Smooth muscle cell (in vitro differentiated cells): ENCODE data around the gene TMEM164. TPM values are rescaled to one million over a fixed set of nuclear protein-coding genes. Genes with fewer than 3 reads are reported as not detected.

Source experiments
- DNase-seq: peaks from one replicate; lab custom pipeline; 2025; ENCODE audit not compliant: unreplicated experiment; lab: John Stamatoyannopoulos, UW
- H2AFZ ChIP-seq: fragments of 200-600 bp; sonication (generic); 2 replicates; pipeline ENCODE4 v1.6.0; 2016; ENCODE audit warnings: antibody characterized with exemption, low read depth, mild to moderate bottlenecking
- H3F3A ChIP-seq: fragments of 200-600 bp; sonication (generic); 2 replicates; pipeline ENCODE4 v1.6.0; 2017; ENCODE audit warnings: antibody characterized with exemption, low read depth
- H3K27ac ChIP-seq: fragments of 200-600 bp; sonication (generic); 2 replicates; pipeline ENCODE4 v1.5.1; 2016; ENCODE audit warnings: low read depth, mild to moderate bottlenecking
- H3K27me3 ChIP-seq: fragments of 200-600 bp; sonication (generic); 2 replicates; pipeline ENCODE4 v1.6.1; 2016; ENCODE audit warnings: low read depth, mild to moderate bottlenecking
- H3K36me3 ChIP-seq: fragments of 200-600 bp; sonication (generic); 2 replicates; pipeline ENCODE4 v1.5.1; 2016; ENCODE audit warnings: low read depth
- H3K4me1 ChIP-seq: fragments of 200-600 bp; sonication (generic); 2 replicates; pipeline ENCODE4 v1.5.1; 2016; ENCODE audit warnings: low read depth
- H3K4me2 ChIP-seq: fragments of 200-600 bp; sonication (generic); 2 replicates; pipeline ENCODE4 v1.6.0; 2016; ENCODE audit warnings: mild to moderate bottlenecking
- H3K4me3 ChIP-seq: fragments of 200-600 bp; sonication (generic); 2 replicates; pipeline ENCODE4 v1.5.1; 2016; ENCODE audit warnings: mild to moderate bottlenecking
- H3K79me2 ChIP-seq: fragments of 200-600 bp; sonication (generic); 2 replicates; pipeline ENCODE4 v1.6.0; 2016; ENCODE audit warnings: low read depth, mild to moderate bottlenecking
- H3K9ac ChIP-seq: fragments of 200-600 bp; sonication (generic); 2 replicates; pipeline ENCODE4 v1.6.0; 2016; ENCODE audit warnings: low read depth
- H3K9me3 ChIP-seq: fragments of 200-600 bp; sonication (generic); replicated peaks from 2 replicates; pipeline ENCODE4 v1.5.1; 2016; ENCODE audit warnings: low read depth
- H4K20me1 ChIP-seq: fragments of 200-600 bp; sonication (generic); 2 replicates; pipeline ENCODE4 v1.6.0; 2016; ENCODE audit warnings: low read depth
- WGBS: methylation state at CpG from one replicate; pipeline ENCODE4 v1.1.7; 2016; ENCODE audit warnings: low lambda C conversion rate; 5-methylcytosine and 5-hydroxymethylcytosine counted together
- polyA plus RNA-seq: library from polyadenylated mRNA; unstranded; fragments of >200 nt; fragmentation: Nextera tagmentation; extraction: Ambion mirVana; gene quantifications from 2 replicates; pipeline ENCODE4 v1.2.1, GENCODE V29; 2016
- total RNA-seq: library from RNA; depleted of rRNA; stranded (reverse); fragments of >200 nt; gene quantifications from 2 replicates; pipeline ENCODE4 v1.2.3, GENCODE V29; 2014
- TF ChIP-seq, protein P1 (sequence below): fragments of 200-600 bp; sonication (generic); IDR thresholded peaks from 2 replicates; pipeline ENCODE4 v1.5.1; 2017; ENCODE audit warnings: borderline replicate concordance, mild to moderate bottlenecking, antibody characterized with exemption; ENCODE audit not compliant: insufficient read depth, poor library complexity, severe bottlenecking

Gene TMEM164
- total and polyA plus RNA-seq, 2 experiments from 2014 or later = 1.5 to 8.9 TPM

DNA sequence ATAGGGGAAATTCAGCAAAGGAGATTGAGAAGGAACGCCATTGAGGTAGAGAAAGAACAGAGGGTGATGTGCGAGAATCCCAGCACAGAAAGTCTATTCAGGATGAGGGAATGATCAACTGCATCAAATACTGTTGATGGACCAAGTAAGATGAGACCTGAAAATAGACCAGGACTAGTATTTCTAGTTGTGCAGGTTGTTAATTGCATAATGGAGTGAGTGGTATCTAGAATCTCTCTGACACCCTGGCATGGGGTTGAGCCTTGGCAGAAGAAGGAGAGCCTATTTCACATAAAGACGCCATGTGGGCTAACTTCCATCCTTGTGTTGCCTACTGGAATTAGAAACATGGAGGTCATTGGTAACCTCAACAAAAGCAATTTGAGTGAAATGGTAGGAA, 135.6 kb downstream of the TMEM164 start:
- Histone ChIP-seq H3K4me1 (no peaks in the 10 kb centered on the region), H3K79me2 (no peaks in the 10 kb centered on the region), H3K4me3 (no peak overlapping the region), H3K27me3 (no peaks in the 10 kb centered on the region), H3K9ac (no peak overlapping the region), H4K20me1 (no peaks in the 10 kb centered on the region), H3K9me3 (no peaks in the 10 kb centered on the region), H2AFZ (no peak overlapping the region), H3K4me2 (no peak overlapping the region), H3K27ac (no peak overlapping the region), H3K36me3 (no peaks in the 10 kb centered on the region), H3F3A (no peaks in the 10 kb centered on the region)
- TF ChIP-seq, protein P1, sequence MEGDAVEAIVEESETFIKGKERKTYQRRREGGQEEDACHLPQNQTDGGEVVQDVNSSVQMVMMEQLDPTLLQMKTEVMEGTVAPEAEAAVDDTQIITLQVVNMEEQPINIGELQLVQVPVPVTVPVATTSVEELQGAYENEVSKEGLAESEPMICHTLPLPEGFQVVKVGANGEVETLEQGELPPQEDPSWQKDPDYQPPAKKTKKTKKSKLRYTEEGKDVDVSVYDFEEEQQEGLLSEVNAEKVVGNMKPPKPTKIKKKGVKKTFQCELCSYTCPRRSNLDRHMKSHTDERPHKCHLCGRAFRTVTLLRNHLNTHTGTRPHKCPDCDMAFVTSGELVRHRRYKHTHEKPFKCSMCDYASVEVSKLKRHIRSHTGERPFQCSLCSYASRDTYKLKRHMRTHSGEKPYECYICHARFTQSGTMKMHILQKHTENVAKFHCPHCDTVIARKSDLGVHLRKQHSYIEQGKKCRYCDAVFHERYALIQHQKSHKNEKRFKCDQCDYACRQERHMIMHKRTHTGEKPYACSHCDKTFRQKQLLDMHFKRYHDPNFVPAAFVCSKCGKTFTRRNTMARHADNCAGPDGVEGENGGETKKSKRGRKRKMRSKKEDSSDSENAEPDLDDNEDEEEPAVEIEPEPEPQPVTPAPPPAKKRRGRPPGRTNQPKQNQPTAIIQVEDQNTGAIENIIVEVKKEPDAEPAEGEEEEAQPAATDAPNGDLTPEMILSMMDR = no peak
- no peak for DNase-seq
- WGBS = 83% methylated on average over 3 of the region's 3 CpGs

GRCh38 chrX:110139172-110139571, 136.3 kb downstream of the TMEM164 start:
- H3K4me2 ChIP-seq = no peak overlapping the region
- no peaks in the 10 kb centered on the region for H3K9me3 ChIP-seq
- no peaks in the 10 kb centered on the region for H3K4me1 ChIP-seq
- H3K79me2 ChIP-seq = no peaks in the 10 kb centered on the region
- no peaks in the 10 kb centered on the region for H3K27me3 ChIP-seq
- no peak for DNase-seq
- TF ChIP-seq, protein P1 = no peak
- no peaks in the 10 kb centered on the region for H3K36me3 ChIP-seq
- WGBS = 60% methylated on average over 1 of the region's 1 CpG
- H3F3A ChIP-seq = no peaks in the 10 kb centered on the region
- H3K4me3 ChIP-seq = no peak overlapping the region
- no peak overlapping the region for H2AFZ ChIP-seq
- H3K27ac ChIP-seq = no peak overlapping the region
- H3K9ac ChIP-seq = no peak overlapping the region
- no peaks in the 10 kb centered on the region for H4K20me1 ChIP-seq

DNA sequence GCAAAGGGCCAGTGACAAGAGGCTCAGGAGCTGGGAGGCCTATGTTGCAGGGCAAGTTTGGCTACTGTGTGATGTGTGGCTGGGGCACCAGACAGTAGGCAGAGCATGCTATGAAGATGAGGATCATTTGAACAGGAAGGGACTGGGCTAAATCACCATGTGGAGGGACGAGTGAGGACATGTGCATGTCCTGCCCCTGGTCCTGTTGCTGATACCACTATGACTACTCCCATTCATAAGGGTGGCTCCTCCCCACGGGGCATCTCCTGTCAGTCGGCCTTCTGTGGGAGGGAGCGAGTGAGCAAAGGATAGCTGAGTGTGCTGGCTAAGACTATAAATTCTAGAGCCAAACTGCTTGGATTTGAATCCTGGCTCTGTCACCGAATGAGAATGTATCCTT, 139.2 kb downstream of the TMEM164 start:
- Histone ChIP-seq H3K9ac (no peak overlapping the region), H3K36me3 (no peaks in the 10 kb centered on the region), H3K4me3 (no peak overlapping the region), H3K27ac (no peak overlapping the region), H3F3A (no peaks in the 10 kb centered on the region), H3K79me2 (no peaks in the 10 kb centered on the region), H3K4me2 (no peak overlapping the region), H3K27me3 (no peaks in the 10 kb centered on the region), H2AFZ (no peak overlapping the region), H3K4me1 (peaks cover 6% of the 10 kb centered on the region), H4K20me1 (no peaks in the 10 kb centered on the region), H3K9me3 (no peaks in the 10 kb centered on the region)
- 45% methylated on average over 5 of the region's 5 CpGs for WGBS
- TF ChIP-seq, protein P1 = no peak
- no peak for DNase-seq

- Histone ChIP-seq H3K9ac (no peak overlapping the region), H3K4me3 (no peak overlapping the region), H3K9me3 (no peaks in the 10 kb centered on the region), H3K27ac (no peak overlapping the region), H4K20me1 (no peaks in the 10 kb centered on the region), H3K36me3 (no peaks in the 10 kb centered on the region), H3K4me1 (peaks cover 6% of the 10 kb centered on the region), H3F3A (no peaks in the 10 kb centered on the region), H3K27me3 (no peaks in the 10 kb centered on the region), H2AFZ (no peak overlapping the region), H3K79me2 (no peaks in the 10 kb centered on the region), H3K4me2 (no peak overlapping the region)
- no peak for DNase-seq
- TF ChIP-seq, protein P1 = no peak
- 70% methylated on average over 6 of the region's 6 CpGs for WGBS
Measured at GRCh38 chrX:110143454-110144210, 140.7 kb downstream of the TMEM164 start.
